RWPE2 (cell line): ENCODE results near the gene SLC12A2.
A peak's percentile ranks its signal among the peaks of the same experiment; 100 is the strongest.

Source experiments
- ATAC-seq: fragments of 200-7000 bp; cut with Tn5 transposase; 3 replicates; pipeline ENCODE4 v1.9.1; 2021; ENCODE audit warnings: low read depth
- DNase-seq: peaks from one replicate; pipeline ENCODE4 v3.0.0-alpha.2; 2020; ENCODE audit warnings: low spot score
- H3K27ac ChIP-seq: fragments of 450-650 bp; 2 replicates; pipeline ENCODE4 v1.5.1; 2017; ENCODE audit warnings: mild to moderate bottlenecking; ENCODE audit not compliant: poor library complexity, severe bottlenecking
- H3K27me3 ChIP-seq: fragments of 250-450 bp; sonication (Bioruptor Pico); 2 replicates; pipeline ENCODE4 v1.5.1; 2021; ENCODE audit warnings: mild to moderate bottlenecking, moderate library complexity; ENCODE audit not compliant: insufficient read depth, poor library complexity, severe bottlenecking
- H3K36me3 ChIP-seq: fragments of 250-450 bp; sonication (Bioruptor Pico); 2 replicates; pipeline ENCODE4 v1.5.1; 2020; ENCODE audit warnings: low read depth, mild to moderate bottlenecking, moderate library complexity
- H3K4me1 ChIP-seq: fragments of 250-450 bp; sonication (Bioruptor Pico); 2 replicates; pipeline ENCODE4 v1.5.1; 2021; ENCODE audit warnings: mild to moderate bottlenecking, moderate library complexity; ENCODE audit not compliant: insufficient read depth, poor library complexity, severe bottlenecking
- H3K4me3 ChIP-seq: fragments of 250-450 bp; sonication (Bioruptor Pico); 2 replicates; pipeline ENCODE4 v1.5.1; 2021; ENCODE audit warnings: mild to moderate bottlenecking, moderate library complexity; ENCODE audit not compliant: severe bottlenecking
- H3K9me3 ChIP-seq: fragments of 250-450 bp; sonication (Bioruptor Pico); 2 replicates; pipeline ENCODE4 v1.5.1; 2021; ENCODE audit warnings: mild to moderate bottlenecking, moderate library complexity; ENCODE audit not compliant: severe bottlenecking
- TF ChIP-seq, protein P1 (sequence below): fragments of 450-650 bp; IDR thresholded peaks from one replicate; pipeline ENCODE4 v1.5.1; 2017; ENCODE audit warnings: mild to moderate bottlenecking, moderate library complexity; ENCODE audit not compliant: poor library complexity, severe bottlenecking

Gene SLC12A2

GRCh38 chr5:128082551-128083032, 974 bp upstream of the SLC12A2 start:
- no peaks in the 10 kb centered on the region for H3K9me3 ChIP-seq
- H3K27me3 ChIP-seq: no peaks in the 10 kb centered on the region
- H3K4me3 ChIP-seq: peak overlapping the region; percentile 86
- TF ChIP-seq, protein P1, sequence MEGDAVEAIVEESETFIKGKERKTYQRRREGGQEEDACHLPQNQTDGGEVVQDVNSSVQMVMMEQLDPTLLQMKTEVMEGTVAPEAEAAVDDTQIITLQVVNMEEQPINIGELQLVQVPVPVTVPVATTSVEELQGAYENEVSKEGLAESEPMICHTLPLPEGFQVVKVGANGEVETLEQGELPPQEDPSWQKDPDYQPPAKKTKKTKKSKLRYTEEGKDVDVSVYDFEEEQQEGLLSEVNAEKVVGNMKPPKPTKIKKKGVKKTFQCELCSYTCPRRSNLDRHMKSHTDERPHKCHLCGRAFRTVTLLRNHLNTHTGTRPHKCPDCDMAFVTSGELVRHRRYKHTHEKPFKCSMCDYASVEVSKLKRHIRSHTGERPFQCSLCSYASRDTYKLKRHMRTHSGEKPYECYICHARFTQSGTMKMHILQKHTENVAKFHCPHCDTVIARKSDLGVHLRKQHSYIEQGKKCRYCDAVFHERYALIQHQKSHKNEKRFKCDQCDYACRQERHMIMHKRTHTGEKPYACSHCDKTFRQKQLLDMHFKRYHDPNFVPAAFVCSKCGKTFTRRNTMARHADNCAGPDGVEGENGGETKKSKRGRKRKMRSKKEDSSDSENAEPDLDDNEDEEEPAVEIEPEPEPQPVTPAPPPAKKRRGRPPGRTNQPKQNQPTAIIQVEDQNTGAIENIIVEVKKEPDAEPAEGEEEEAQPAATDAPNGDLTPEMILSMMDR: no peak
- no peaks in the 10 kb centered on the region for H3K36me3 ChIP-seq
- ATAC-seq (peak; percentile 26), DNase-seq (no peak)
- H3K27ac ChIP-seq: peak overlapping the region; percentile 79
- peaks cover 21% of the 10 kb centered on the region for H3K4me1 ChIP-seq

GRCh38 chr5:128083811-128084227, 253 bp downstream of the SLC12A2 start:
- H3K9me3 ChIP-seq: no peaks in the 10 kb centered on the region
- TF ChIP-seq, protein P1: peak; percentile 64
- peak overlapping the region; percentile 86 for H3K4me3 ChIP-seq
- peak; percentile 77 for DNase-seq
- peaks cover 21% of the 10 kb centered on the region for H3K4me1 ChIP-seq
- no peaks in the 10 kb centered on the region for H3K27me3 ChIP-seq
- peak overlapping the region; percentile 79 for H3K27ac ChIP-seq
- ATAC-seq: peak; percentile 41
- H3K36me3 ChIP-seq: no peaks in the 10 kb centered on the region

DNA sequence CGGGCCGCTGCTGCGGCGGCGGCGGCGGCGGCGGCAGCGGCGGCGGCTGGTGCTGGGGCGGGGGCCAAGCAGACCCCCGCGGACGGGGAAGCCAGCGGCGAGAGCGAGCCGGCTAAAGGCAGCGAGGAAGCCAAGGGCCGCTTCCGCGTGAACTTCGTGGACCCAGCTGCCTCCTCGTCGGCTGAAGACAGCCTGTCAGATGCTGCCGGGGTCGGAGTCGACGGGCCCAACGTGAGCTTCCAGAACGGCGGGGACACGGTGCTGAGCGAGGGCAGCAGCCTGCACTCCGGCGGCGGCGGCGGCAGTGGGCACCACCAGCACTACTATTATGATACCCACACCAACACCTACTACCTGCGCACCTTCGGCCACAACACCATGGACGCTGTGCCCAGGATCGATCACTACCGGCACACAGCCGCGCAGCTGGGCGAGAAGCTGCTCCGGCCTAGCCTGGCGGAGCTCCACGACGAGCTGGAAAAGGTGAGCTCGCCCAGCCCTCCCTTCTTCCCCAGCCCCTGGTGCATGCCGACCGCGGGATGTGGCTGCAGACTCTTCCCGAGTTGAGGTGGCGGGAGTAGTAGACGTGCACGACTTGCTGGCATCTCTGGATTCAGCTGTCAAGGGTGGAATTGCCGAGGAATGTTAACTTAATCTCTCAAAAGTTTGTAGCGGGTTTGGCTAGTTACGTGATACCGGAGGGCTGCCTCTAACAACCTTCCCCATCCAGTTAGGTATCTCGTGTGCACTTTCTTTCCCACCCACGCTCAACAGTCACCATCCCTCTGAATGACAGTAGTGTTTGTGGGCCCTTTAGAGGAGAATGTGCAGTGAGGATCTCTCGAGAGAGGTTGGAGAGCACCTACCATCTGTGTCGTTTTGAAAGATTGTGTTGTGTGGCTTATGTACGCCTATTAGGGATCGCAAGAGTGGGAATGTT, 932 bp downstream of the SLC12A2 start:
- no peaks in the 10 kb centered on the region for H3K36me3 ChIP-seq
- DNase-seq (peak; percentile 76), ATAC-seq (peak; percentile 28)
- H3K4me3 ChIP-seq: peak overlapping the region; percentile 86
- peak overlapping the region; percentile 79 for H3K27ac ChIP-seq
- TF ChIP-seq, protein P1: no peak
- peaks cover 21% of the 10 kb centered on the region for H3K4me1 ChIP-seq
- no peaks in the 10 kb centered on the region for H3K9me3 ChIP-seq
- H3K27me3 ChIP-seq: no peaks in the 10 kb centered on the region

- peaks cover 21% of the 10 kb centered on the region for H3K4me1 ChIP-seq
- no peak overlapping the region for H3K27ac ChIP-seq
- TF ChIP-seq, protein P1: no peak
- H3K36me3 ChIP-seq: no peaks in the 10 kb centered on the region
- DNase-seq (no peak), ATAC-seq (no peak)
- H3K4me3 ChIP-seq: peak overlapping the region; percentile 86
- no peaks in the 10 kb centered on the region for H3K9me3 ChIP-seq
- no peaks in the 10 kb centered on the region for H3K27me3 ChIP-seq
Measured at GRCh38 chr5:128085413-128085812, 1.8 kb downstream of the SLC12A2 start.
